GM18507 (cell line): ENCODE measurements around the gene RNF19B.

Source experiments
- DNase-seq: peaks from one replicate; pipeline ENCODE4 v3.0.0; 2011; ENCODE audit warnings: low read depth; ENCODE audit not compliant: insufficient read length; ENCODE audit errors: extremely low spot score
- FAIRE-seq: peaks from 2 replicates; lab custom pipeline; 2011; peaks lifted over from hg19 to GRCh38; lab: Jason Lieb, UNC

The RNF19B gene

DNA sequence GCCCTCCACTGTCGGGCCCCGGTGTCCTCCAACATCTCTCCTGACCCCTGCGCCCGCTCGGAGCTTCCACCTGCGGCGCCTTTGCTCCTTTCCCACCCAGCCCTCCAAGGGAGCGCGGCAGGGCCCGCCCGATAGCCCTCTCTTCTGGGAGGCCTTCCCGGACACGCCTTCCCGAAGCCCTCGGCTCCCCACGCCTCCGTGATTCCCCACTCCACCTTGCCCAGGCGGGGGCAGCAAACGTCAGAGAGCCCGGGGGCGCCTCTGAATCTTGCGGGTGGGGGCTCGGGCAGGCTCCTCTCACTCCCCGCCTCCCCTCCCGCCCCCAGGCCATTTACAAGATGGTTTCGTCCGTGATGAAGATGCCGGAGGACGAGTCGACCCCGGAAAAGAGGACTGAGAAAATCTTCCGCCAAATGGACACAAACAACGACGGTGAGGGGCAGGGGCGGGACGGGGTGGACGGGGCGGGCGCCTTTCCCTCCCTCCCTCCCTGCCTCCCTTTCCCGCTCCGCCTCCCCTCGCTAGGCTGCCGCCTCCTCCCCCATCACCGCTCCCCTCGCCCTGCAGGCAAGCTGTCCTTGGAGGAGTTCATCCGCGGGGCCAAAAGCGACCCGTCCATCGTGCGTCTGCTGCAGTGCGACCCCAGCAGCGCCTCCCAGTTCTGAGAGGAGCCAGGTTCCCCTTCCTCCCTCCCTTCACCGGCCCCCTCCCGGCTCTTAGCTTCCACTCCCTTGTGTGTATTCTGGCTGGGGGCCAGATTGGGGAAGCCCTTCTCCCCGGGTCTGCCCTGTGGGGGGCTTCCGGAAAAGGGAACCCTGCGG is 71.2 kb downstream of the RNF19B start:
- no peak for DNase-seq
- no peak for FAIRE-seq

DNA sequence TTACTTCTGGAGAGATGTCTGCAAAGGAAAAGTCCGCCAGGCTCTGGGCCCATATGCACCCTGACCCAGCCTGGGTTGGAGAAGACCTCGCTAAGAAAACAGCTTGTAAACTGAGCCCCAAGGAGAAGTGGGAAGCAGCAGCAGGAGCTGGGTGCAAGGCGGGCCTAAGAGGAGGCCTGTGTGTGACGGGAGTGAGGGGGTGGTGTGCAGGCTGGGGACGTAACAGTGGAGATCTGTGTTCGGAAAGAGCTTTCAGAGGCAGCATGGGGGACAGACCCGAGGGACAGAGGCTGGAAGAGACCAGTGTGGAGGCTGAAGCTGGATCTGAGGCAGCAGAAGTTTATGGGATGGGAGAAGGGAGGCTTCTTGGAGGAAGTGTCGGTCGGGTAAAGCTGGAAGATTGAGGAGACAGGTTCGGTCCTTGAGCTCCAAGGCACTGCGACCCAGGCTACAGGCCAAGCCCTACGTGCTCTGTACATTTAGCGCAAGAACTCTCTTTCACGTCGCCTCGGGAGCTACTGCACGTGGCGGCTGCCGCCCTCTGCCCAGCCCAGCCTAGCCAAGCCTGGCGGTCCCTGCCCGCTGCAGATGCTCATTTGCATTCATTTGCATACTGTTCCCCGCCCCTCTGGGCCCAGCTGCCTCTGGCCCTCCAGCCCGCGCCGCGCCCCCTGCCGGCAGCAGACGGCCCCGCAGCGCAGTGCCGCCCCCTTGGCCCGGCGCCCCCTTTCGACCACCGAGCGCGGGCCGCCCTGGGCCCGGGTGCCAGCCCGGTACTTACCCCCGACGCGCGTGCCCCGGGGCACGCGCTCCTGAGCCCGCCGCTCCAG is 72.0 kb downstream of the RNF19B start:
- DNase-seq (no peak), FAIRE-seq (no peak)

DNA sequence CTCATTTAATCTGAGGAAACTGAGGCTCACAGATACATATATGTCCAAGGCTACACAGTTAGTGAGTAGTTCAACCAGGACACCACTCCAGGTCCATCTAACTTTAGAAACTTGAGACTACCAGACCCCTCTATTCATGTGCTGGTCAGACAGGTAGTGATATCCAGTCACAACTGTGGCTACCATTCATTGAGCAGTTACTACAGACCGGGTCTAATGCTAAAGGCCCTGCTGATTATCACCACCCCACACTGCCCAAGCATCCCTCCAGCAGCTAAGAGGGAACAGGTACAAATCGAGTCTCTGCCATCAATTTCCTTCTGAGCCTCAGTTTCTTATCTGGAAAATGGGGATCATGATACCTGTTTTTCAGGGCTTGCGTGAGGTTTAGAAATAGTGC is 73.0 kb downstream of the RNF19B start:
- FAIRE-seq (no peak), DNase-seq (no peak)

DNA sequence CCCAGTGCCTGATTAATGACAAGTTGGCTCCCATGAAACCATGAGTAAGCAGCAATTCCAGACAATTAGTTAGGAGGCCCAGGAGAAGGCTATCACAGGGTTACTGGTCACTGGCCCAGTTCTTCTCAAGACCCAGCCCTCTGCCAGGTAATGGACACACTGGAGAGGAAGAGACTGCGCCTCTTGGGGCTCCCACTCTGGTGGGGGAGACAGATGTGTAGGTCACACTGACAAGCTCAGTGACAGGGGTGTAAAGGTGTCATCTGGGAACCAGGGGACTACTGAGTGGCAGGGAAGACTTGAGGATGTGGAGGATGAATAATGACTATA is 73.4 kb downstream of the RNF19B start:
- DNase-seq: no peak
- FAIRE-seq: no peak

DNA sequence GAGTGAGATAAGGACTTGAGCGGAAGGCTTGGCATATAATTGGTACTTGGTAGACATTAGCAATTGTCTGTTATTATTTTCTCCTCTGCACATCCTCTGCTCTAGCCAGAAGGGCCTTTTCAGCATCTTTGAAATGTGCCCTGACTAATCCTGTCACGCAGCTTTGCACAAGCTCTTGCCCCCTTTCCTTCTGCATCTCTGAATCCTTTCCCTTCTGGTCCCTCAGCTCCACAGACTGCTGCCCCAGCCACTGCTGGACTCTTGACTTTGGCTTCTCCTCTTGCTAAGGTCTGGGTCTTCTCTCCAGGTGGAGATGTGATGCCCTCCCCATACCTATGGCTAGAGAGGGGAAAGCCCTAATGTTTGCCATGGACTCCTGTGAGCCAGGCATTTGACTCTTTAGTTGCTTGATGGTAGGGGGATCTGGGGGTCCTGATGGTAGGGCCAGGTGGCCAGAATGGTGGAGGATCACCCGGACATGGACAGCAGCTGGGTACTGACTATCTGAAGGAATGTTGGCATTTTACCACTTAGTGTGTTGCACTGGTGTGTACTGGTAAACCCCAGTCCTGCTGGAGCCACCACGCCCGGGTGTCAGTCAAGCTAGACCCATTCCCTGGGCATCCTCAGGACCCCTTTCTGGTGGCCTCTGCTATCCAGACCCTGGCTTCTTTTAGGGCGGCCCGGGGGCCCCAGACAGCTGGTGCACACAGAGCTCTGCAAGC is 73.9 kb downstream of the RNF19B start:
- DNase-seq (no peak), FAIRE-seq (no peak)

DNA sequence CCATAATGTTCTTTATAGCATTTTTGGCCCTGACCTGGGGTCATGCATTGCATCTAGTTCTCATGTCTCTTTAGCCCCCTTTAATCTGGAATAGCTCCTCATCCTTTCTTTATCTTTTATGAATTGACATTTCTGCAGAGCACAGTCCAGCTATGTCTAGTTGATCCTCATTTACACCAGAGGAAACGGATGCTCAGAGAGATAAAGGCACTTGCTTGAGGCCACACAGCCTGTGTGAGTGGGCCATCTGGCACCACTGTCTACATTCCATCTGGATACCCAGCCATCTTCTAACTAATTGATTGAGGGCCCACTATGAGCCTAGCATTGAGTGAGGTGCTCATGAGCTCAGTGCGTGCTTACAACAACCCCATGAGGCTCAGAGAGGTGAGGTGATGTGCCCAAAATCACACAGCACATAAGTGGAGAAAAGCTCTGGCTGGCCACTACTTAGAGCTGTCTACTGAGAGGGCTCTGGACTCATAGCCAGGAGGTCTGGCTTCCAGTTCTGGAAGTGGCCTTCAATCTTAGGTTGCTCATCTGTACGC is 74.8 kb downstream of the RNF19B start:
- FAIRE-seq (no peak), DNase-seq (no peak)

DNA sequence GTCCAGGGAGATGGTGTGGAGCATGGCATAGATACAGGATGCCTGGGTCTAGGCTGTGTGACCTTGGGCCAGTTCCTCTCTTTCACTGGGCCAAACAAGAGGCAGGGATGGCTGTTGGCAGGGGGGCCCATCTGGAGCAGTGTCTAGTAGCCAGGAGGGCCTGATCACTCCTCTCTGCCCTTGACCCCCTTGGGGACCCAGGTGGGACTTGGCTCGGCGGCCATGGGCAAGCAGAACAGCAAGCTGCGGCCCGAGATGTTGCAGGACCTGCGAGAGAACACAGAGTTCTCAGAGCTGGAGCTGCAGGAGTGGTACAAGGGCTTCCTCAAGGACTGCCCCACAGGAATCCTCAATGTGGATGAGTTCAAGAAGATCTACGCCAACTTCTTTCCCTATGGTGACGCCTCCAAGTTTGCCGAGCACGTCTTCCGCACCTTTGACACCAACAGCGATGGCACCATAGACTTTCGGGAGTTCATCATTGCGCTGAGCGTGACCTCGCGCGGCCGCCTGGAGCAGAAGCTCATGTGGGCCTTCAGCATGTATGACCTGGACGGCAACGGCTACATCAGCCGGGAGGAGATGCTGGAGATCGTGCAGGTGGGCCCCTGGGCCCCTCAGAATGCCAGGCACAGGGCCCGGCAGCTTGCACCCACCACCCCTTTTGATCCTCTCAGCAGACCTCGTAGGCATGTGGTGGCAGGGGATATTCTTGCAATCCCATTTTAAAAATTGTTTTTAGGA is 75.8 kb downstream of the RNF19B start:
- FAIRE-seq: no peak

DNA sequence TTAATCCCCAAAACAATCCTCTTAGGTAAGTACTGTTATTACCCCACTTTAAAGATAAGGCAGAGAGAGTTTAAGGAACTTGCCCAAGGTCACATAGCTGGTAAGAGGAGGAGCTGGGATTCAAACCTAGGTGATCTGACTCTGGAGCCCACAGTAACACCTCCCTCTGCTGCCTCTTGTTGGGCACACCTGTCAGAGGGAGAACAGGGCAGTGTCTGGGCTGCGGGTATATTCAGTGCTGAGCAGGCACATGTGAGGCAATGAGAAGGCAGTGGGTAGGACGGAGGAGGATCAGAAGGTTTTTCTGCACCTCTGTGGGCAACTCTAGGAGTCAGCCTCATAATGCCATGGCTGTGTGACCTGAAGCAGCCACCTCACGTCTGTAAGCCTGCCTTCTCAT is 76.5 kb downstream of the RNF19B start:
- no peak for FAIRE-seq

More for the DNA sequence above, 75.8 kb downstream of the RNF19B start:
- DNase-seq: no peak

DNA sequence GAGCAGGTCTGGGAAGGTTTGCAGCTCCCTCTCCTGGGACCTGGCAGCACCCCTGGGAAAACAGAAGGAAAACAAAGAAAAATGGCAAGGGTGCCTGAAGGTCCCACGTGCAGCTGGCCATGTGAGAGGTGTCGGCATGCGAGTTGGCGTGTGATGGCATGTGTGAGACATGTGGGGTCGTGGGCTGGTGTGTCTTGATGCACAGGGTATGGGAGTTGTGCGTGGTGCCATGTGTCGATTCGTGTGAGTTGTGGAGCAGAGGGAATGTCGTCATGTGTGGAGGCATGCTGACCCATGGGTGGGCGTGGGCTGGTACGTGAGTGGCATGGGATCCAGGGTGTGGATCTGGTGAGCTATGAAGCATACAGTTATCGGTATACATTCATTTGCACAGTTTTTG is 77.0 kb downstream of the RNF19B start:
- DNase-seq (no peak), FAIRE-seq (no peak)

More for the DNA sequence above, 76.5 kb downstream of the RNF19B start:
- DNase-seq: no peak

DNA sequence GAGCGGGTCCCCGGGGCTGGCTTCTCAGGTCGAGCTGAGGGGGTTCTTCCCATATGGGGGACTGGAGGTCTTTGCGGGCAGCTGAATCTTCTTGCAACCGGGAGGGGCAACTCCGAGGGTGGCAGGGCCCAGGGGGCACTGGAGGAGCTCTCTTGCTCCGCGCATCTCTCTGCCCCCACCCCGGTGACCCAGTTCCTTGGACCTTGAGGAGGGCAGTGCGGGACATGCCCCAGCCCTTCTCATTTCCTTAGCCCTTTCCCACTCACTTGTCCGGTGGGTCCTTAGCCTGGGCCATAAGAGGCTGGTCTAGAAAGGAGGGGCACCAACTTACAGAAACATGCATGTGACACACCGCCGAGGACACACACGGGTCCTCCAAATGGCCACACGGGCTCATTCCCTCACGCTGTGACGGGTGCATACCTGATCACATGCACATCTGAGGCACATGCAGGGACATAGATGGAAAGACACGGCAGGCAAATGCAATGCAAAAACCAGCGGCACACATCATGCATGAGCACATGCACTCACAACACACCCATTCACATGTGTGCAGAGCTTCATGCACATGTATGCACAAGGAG is 77.7 kb downstream of the RNF19B start:
- DNase-seq (no peak), FAIRE-seq (no peak)
